Tibial nerve (tissue), 4 donors: Measurements from ENCODE around the gene CD320. TPM values are rescaled to one million over a fixed set of nuclear protein-coding genes. Genes with fewer than 3 reads are reported as not detected.

Source experiments
- DNase-seq, 2 donors: peaks; one replicate each; pipeline ENCODE4 v3.0.0-alpha.2; 2019; ENCODE audit warnings: low spot score in 2 of 2
- H3K27ac ChIP-seq, 4 donors: fragments of 200-600 bp; sonication (generic) in 3 of 4; one replicate each; pipeline ENCODE4 v1.5.1; 2017 to 2019; ENCODE audit warnings: mild to moderate bottlenecking in 1 of 4
- H3K27me3 ChIP-seq, 2 donors: fragments of 200-600 bp; sonication (generic) in 1 of 2; one replicate each; pipeline versions ENCODE4 v1.5.1 to v1.6.0; 2017 to 2019
- H3K36me3 ChIP-seq, 3 donors: fragments of 200-600 bp; sonication (generic); one replicate each; pipeline ENCODE4 v1.5.1; 2018 to 2019
- H3K4me1 ChIP-seq, 4 donors: fragments of 200-600 bp; sonication (generic) in 3 of 4; one replicate each; pipeline ENCODE4 v1.5.1; 2017 to 2019
- H3K4me3 ChIP-seq, 4 donors: fragments of 200-600 bp; sonication (generic) in 3 of 4; one replicate each; pipeline ENCODE4 v1.5.1; 2017 to 2019; ENCODE audit warnings: mild to moderate bottlenecking in 1 of 4, moderate library complexity in 1 of 4
- H3K9me3 ChIP-seq, 4 donors: fragments of 200-600 bp; sonication (generic) in 3 of 4; one replicate each; pipeline ENCODE4 v1.5.1; 2017 to 2019
- EP300 ChIP-seq, 2 donors: sonication (generic); formaldehyde crosslinking; IDR thresholded peaks; one replicate each; pipeline ENCODE4 v1.6.1; 2017; ENCODE audit warnings: antibody characterized with exemption in 2 of 2, mild to moderate bottlenecking in 1 of 2
- POLR2A ChIP-seq, 2 donors: fragments of 450-650 bp; IDR thresholded peaks; one replicate each; pipeline ENCODE4 v1.6.1; 2017; ENCODE audit warnings: antibody characterized with exemption in 2 of 2, mild to moderate bottlenecking in 2 of 2, moderate library complexity in 2 of 2
- WGBS, 2 donors: methylation state at CpG; one replicate each; pipeline ENCODE4 v1.1.5; 2018; 5-methylcytosine and 5-hydroxymethylcytosine counted together
- total RNA-seq, 4 donors: library from RNA; depleted of rRNA; stranded (reverse); fragments of >200 nt; gene quantifications; one replicate each; pipeline ENCODE4 v1.1.0, GENCODE V29; 2016
- TF ChIP-seq, protein P1 (sequence below), 5 experiments: fragments of 200-600 bp in 3 of 5; fragments of 450-650 bp in 2 of 5; sonication (generic) in 3 of 5; IDR thresholded peaks; one replicate each; pipeline ENCODE4 v1.5.1; 2016 to 2019; ENCODE audit warnings: antibody characterized with exemption in 5 of 5, mild to moderate bottlenecking in 3 of 5, moderate library complexity in 2 of 5

CD320 gene
- total RNA-seq, 4 donors from 2014 or later: 64.7 to 109 (median 83.9) TPM

DNA sequence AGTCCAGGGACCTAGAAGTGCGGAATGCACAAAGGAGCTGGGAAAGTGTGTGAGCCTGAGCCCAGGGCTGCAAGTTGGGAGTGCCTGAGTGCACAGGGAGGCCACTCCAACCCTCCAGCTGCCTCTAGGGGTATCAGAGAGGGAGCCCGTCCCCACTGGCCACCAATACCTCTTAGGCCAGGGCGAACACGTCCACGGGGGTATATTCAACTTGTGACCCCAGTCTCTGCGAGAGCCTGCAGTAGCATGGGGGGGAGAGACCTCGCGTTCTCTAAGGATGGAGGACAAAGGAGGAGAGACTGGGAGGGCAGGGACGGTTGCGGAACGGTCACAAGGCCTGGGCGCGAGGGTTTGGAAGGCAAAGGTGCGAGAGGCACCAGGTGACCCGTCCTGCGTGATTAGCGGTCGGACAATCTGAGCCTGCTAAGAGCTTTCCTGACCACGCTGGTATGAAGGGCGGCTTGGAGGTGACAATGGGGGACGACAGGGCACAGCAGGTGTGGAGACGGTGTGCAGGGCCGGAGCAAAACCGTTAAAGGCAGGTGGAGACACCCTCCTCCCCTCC lies 676 bp downstream of the CD320 start:
- H3K9me3 ChIP-seq: no peaks in the 10 kb centered on the region
- 10 to 18% methylated on average over 23 to 24 of the region's 24 CpGs for WGBS, 2 donors
- H3K27ac ChIP-seq: peak overlapping the region in 3 of 4 donors; percentile 74 to 82 (median 79)
- TF ChIP-seq, protein P1, sequence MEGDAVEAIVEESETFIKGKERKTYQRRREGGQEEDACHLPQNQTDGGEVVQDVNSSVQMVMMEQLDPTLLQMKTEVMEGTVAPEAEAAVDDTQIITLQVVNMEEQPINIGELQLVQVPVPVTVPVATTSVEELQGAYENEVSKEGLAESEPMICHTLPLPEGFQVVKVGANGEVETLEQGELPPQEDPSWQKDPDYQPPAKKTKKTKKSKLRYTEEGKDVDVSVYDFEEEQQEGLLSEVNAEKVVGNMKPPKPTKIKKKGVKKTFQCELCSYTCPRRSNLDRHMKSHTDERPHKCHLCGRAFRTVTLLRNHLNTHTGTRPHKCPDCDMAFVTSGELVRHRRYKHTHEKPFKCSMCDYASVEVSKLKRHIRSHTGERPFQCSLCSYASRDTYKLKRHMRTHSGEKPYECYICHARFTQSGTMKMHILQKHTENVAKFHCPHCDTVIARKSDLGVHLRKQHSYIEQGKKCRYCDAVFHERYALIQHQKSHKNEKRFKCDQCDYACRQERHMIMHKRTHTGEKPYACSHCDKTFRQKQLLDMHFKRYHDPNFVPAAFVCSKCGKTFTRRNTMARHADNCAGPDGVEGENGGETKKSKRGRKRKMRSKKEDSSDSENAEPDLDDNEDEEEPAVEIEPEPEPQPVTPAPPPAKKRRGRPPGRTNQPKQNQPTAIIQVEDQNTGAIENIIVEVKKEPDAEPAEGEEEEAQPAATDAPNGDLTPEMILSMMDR (IDR thresholded peaks at IDR 0.05): no peak
- TF ChIP-seq EP300 (IDR thresholded peaks at IDR 0.05): no peak
- no peak for TF ChIP-seq POLR2A (IDR thresholded peaks at IDR 0.05)
- H3K4me1 ChIP-seq: peaks cover 0 to 43% (median 17%) of the 10 kb centered on the region in 4 donors
- H3K36me3 ChIP-seq: peaks cover 0 to 52% (median 9%) of the 10 kb centered on the region in 3 donors
- peak in 1 of 2 donors; percentile 7 for DNase-seq
- no peaks in the 10 kb centered on the region for H3K27me3 ChIP-seq
- peak overlapping the region; percentile 39 to 84 (median 72) for H3K4me3 ChIP-seq

DNA sequence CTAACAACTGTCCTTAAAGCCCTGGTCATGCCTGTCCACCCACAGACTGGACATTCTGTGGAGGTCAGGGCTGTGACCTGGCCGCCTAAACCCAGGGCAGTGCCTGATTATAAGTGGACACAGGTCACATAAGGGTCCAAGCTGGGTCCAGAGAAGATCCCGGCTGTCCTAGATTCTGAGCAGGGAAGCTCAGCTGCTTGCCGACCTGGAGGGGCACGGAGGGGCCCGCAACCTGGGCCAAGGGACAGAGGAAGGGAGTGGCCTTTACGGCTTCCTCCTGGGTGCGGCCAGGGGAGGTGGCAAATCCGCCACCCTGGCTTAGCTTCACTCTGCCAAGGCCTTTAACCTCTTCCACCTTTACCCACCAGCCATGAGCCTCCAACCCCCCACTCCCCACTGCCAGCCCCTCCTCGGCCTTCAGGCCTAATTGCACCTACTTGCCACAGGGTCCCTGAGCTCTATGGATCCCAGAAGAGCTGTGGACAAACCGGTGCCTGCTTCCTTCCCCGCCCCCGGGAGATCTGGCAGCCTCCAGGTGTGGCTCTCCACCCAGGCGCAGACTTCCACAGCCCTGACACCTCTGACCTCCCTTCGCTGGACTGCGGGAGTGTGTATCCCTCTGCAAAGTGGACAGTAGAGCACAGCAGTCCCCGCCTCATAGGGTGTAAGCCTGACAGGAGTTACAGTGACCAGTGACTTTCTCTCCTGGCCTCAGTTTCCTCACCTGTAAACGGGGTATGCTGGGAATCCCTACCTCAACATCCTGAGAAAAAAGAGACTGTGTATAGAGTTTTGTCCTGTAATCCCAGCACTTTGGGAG lies 1.7 kb downstream of the CD320 start:
- Histone ChIP-seq H3K4me1 (peaks cover 0 to 40% (median 17%) of the 10 kb centered on the region in 4 donors), H3K9me3 (no peaks in the 10 kb centered on the region), H3K27ac (peak overlapping the region in 1 of 4 donors; percentile 4), H3K4me3 (peak overlapping the region in 1 of 4 donors; percentile 66), H3K27me3 (no peaks in the 10 kb centered on the region), H3K36me3 (peaks cover 0 to 52% (median 0%) of the 10 kb centered on the region in 3 donors)
- peak in 1 of 2 donors; percentile 4 for DNase-seq
- TF ChIP-seq POLR2A (IDR thresholded peaks at IDR 0.05) (no peak), EP300 (IDR thresholded peaks at IDR 0.05) (no peak)
- TF ChIP-seq, protein P1 (IDR thresholded peaks at IDR 0.05): no peak
- 73 to 80% methylated on average over 10 to 17 of the region's 17 CpGs for WGBS, 2 donors

DNA sequence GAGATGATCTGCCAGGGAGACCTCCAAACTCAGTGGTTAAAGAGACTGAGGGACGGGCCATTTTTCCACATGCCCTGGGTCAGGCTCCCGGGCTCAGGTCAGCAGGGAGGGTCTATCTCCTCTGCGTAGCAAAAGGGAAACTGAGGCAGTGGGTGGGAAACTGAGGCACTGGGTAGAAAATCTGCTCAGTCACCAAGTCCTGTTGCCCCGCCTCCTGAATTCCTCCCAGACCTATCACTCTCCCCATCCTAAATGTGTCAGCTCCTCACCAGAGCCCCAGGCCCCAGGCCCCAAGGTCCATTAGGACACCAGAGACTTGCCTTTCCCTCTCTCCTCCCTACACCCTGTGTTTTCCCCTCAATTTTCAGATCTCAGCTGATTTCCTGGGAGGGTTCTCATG lies 2.4 kb downstream of the CD320 start:
- Histone ChIP-seq H3K4me3 (no peak overlapping the region), H3K9me3 (no peaks in the 10 kb centered on the region), H3K27ac (peak overlapping the region in 1 of 4 donors; percentile 4), H3K4me1 (peaks cover 0 to 40% (median 17%) of the 10 kb centered on the region in 4 donors), H3K27me3 (no peaks in the 10 kb centered on the region), H3K36me3 (peaks cover 0 to 45% (median 0%) of the 10 kb centered on the region in 3 donors)
- DNase-seq: peak; percentile 1 to 3
- 75 to 78% methylated on average over 4 of the region's 4 CpGs for WGBS, 2 donors
- TF ChIP-seq, protein P1 (IDR thresholded peaks at IDR 0.05): no peak
- TF ChIP-seq EP300 (IDR thresholded peaks at IDR 0.05) (no peak), POLR2A (IDR thresholded peaks at IDR 0.05) (no peak)

DNA sequence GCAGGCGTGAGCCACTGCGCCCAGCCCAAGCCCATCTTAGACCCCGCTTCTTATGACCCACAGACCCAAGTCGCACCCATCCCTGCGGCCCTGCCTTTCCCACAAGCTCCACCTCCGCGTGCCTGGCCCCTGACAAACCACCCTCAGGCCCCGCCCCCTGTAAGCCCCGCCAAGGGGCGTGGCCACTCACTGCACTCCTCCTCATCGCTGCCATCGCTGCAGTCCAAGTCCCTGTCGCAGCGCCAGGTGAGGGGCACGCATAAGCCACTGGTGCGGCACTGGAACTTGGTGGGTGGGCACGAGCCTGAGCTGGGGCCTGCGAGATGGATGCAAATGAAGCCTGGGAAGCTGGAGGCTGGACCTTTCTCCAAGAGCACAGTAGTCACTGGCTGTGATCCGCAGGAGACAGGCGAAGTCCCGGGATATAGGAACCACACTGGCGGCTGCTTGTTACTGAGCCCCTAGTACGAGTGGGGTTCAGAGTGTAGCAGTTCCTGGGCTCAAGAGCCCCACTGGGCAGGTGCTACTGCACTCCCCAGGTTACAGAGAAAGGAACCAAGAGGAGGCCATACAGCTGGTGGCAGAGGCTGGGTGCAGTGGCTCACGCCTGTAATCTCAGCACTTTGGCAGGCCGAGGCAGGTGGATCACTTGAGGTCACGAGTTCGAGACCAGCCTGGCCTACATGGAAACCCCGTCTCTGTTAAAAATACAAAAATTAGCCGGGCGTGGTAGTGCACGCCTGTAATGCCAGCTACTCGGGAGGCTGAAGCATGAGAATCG lies 3.1 kb downstream of the CD320 start:
- TF ChIP-seq, protein P1 (IDR thresholded peaks at IDR 0.05): no peak
- no peak for TF ChIP-seq POLR2A (IDR thresholded peaks at IDR 0.05)
- no peak for TF ChIP-seq EP300 (IDR thresholded peaks at IDR 0.05)
- Histone ChIP-seq H3K27me3 (no peaks in the 10 kb centered on the region), H3K9me3 (no peaks in the 10 kb centered on the region), H3K27ac (no peak overlapping the region), H3K4me3 (no peak overlapping the region), H3K4me1 (peaks cover 0 to 40% (median 17%) of the 10 kb centered on the region in 4 donors), H3K36me3 (peaks cover 0 to 37% (median 0%) of the 10 kb centered on the region in 3 donors)
- peak; percentile 4 to 10 for DNase-seq
- 78 to 79% methylated on average over 33 of the region's 33 CpGs for WGBS, 2 donors
